Fibroblast of skin of abdomen (primary cell): Measurements from ENCODE around the gene RPS15.
A peak's percentile ranks its signal among the peaks of the same experiment; 100 is the strongest.
"Not testable (repeated sequence)": the region's sequence is repeated elsewhere in the genome, so short reads cannot be mapped to it uniquely, and the experiment has no call there.

Experiments
- DNase-seq: peaks from one replicate; pipeline ENCODE4 v3.0.0-alpha.2; 2013

The RPS15 gene

DNA sequence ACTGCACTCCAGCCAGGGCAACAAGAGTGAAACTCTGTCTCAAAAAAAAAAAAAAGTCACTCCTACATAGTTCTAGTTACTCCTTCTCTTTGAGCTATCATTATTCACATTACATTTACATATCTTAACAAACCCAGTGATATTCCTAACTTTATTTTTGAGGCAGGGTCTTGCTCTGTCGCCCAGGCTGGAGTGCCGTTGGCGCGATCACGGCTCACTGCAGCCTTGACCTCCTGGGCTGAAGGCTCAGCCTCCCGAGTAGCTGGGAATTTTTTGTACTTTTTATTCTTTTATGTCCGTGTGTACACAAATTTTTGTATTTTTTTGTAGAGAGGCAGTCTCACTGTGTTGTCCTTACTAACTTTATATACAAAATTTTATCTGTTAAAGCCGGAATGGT is 587 bp upstream of the RPS15 start:
- no peak for DNase-seq

- no peak for DNase-seq
Observed at GRCh38 chr19:1438933-1439354, 748 bp downstream of the RPS15 start.

GRCh38 chr19:1439525-1440417 is 1.6 kb downstream of the RPS15 start:
- not testable (repeated sequence) for DNase-seq

GRCh38 chr19:1440418-1440801 is 2.2 kb downstream of the RPS15 start:
- DNase-seq = no peak

- no peak for DNase-seq
Observed at GRCh38 chr19:1441022-1441426, 2.8 kb downstream of the RPS15 start.

DNA sequence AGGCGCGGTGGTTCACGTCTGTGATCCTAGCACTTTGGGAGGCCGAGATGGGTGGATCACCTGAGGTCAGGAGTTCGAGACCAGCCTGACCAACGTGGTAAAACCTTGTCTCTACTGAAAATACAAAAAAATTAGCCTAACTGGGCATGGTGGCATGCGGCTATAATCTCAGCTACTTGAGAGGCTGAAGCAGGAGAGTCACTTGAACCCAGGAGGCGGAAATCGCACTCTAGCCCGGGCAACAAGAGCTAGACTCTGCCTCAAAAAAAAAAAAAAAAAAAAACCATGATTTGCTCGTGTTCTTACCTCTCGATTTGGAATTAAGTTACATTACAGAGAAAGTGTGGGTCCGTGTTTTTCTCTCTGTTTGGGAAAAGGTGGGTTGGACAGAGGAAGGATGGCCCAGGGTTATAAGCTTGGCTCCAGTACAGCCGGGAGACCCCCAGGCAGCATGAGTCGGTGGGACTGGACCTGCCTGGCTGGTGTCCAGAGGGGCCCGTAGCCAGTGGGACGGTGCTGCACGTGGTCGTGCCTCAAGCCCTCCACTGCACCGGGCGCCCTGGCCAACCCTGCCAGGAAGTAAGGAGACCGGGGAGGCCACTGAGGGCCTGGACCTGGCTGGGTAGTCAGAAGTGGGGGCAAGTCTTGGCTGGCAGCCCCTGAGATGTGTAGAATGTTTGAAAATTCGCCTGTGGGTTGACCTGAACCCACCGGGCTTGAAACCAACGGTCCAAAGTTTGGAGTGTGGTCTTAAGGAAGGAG is 3.7 kb downstream of the RPS15 start:
- DNase-seq = no peak

DNA sequence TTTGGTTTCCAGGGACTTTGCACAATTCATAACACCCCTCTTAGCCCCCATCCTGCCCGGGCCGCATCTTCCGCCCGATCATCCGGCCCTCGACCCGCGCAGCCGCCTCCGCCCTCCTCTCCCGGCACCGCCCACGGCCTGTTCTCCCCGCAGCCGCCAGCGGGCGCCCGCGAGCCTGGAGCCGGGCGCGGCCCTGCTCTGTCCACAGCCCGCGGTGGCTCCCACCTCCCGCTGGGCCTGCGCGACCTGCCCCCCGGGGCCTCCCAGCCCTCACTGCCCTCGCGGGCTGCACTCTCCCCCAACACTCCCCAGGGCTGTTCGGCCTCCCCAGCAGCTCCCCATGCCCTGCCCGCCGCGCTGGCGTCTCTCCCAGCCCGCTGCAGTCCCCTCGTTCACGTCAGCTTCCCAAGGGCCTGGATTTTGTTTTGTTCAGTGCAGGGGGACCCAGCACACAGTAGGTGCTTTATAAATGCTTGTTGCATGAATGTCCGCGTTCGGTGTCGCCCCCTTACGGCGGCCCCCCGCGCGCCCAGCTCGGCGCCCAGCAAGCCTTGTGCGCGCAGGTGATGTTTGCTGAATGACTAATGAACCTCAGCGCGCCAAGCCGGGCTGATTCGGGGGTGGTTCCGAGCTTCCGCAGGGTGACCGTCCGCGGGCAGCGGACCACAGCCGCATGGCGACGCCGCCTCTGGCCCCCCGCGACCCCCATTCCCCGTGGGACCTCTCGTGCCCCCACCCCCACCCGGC is 7.2 kb downstream of the RPS15 start:
- peak; percentile 49 for DNase-seq

- DNase-seq = peak; percentile 32
Observed at GRCh38 chr19:1445932-1446712, 7.9 kb downstream of the RPS15 start.

DNA sequence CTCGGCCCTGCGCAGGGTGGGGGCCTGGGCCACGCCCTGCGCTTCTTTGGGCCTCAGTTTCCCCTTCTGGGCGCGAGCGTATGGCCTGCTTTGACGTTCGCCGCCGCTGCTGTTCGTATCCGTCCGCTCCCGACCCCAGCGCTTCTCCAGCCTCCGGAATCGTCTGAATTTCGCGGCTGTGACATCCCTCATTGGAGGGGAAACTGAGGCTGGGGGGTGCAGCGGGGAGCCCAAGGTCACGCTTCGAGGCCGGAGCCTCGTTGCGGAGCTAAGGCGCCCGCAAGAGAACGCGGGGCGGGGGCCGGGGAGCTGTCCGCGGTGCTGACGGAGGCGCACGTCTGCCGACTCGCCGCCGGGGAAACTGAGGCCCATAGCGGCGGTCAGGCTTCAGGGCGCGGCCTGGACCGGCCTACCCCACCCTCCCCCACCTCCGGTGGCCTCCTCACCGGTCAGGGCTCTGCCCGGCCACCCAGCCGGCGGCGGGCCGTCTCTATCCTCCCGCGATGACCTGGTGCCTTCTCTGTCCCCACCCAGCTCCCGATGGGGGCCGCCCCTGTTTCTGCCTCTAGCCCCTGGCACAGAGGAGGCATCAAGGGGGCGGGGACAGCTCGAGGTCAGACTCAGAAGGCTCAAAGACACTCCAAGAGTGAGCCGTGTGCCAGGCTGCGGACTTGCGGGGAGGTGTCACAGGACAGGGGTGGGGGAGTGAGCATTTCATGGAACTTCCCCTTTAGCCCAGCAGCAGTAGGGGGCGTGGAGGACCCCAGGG is 8.7 kb downstream of the RPS15 start:
- no peak for DNase-seq

GRCh38 chr19:1447504-1447903 is 9.3 kb downstream of the RPS15 start:
- no peak for DNase-seq

DNA sequence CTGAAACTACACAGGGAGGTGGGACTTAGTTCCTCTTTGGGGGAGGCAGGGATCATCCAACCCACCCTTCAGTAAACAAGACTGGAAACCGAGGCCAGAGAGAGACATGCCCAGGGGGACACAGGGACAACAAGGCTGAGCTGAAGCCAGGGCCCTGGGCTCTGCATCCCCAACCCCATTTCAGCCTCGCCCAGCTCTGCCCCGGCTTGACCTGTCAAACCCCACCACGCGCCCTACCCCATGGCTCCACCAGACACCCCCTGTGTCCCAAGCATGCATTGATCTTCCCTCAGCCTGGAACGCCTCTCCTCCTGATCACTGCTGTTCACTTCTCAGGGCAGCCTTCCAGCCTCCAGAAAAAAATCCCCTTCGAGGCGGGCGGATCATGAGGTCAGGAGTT is 9.7 kb downstream of the RPS15 start:
- DNase-seq = no peak

GRCh38 chr19:1449467-1450442 is 11.6 kb downstream of the RPS15 start, which contains the start of gene APC2:
Gene APC2 (plus strand): TSS chr19:1450121. CDS start chr19:1453002, 2,881 bp downstream.
- peak; percentile 73 for DNase-seq

DNA sequence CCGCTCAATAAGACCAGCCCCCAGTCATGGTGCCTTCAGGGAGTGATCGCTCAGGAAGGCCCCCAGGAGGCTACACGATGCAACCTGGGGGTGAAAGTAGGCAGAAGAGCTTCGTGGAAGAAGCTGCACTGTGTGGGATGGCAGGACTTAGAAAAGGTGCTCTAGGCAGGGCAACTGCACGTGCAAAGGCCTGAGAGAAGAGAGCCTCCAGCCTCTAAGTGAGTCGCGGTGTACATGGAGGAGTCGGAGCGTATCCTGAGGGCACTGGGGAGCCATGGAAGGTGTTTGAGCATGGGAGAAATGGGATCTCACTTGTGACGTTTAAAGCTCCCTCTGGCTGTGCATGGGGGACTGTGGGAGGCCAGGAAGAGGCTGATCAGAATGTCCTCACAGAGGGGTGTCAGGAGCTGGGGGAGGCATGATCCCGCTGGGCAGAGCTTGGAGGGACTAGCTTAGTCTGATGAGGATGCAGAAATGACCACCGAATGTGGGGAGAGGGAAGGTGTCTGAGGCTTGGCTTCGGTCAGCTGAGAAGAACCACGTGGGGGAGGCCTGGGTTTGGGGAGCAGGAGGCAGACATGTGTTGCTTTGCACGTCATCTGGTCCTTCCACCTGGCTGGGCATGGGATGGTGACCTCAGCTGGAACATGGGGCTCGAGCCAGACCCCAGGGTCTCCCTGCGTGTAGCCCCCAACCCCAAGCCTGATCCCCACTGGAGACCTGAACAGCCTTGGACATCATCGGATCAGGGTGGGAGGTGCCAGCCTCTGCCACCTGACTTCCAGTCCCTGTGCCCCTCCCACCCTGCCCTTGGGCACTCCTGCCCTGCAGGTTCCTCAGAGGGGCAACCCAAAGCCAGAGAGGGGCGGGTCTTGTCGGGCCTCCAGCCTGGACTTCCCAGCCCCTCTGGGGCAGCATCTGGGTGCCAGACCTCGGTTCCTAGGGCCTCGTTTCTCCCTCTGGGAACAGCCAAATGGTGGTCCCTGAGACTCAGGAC is 12.8 kb downstream of the RPS15 start:
- no peak for DNase-seq

GRCh38 chr19:1451916-1452801 is 14.0 kb downstream of the RPS15 start:
- DNase-seq = no peak

GRCh38 chr19:1452802-1453524 is 14.8 kb downstream of the RPS15 start:
- DNase-seq = no peak

DNA sequence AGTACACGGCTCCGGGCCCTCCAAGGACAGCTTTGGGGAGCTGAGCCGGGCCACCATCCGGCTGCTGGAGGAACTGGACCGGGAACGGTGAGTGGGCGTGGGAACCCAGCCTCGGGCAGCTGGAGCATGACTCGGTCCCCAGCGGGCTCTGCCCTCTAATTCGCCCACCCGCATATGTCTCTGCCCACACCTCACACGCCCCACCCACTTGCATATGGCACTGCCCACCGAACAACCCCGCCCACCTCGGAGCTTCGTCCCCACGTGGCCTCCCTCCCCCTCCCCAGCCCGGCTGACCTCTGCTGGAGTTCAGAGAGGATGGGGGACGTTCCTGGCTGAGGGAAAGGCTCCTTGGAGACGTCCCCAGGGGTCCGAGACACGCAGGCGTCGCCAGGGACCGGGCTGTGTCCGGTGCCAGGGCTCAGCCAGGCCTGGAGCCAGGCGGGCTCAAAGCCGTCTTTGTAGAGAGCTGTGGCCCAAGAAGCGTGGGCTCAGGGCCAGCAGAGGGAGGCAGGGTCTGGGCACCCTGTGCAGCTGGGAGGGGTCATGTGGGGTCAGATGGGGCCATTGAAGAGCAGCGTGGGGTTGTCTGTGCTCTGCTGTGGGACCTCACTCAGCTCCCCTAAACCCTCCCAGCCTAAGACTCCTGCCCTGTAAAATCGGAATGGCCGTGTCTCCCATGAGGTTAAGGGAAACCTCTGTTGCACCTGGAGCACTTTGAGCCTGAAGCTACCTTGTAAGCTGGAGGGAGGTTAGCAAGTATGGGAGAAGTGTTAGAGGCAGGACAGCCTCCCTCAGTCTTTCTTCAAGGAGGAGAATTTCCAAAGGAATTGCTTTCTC is 15.5 kb downstream of the RPS15 start:
- DNase-seq = no peak
